ENCODE data around the gene CERS4.

Gene CERS4

GRCh38 chr19:8240274-8241229, 31.4 kb downstream of the CERS4 start:
- TF ChIP-seq MYC (IDR thresholded peaks at IDR 0.05; ENCODE audit: low read depth, low read length): peak; percentile 87
- no peak for TF ChIP-seq CTCF (IDR thresholded peaks at IDR 0.05; ENCODE audit: low read depth, low read length)
- TF ChIP-seq POLR2A (IDR thresholded peaks at IDR 0.05; ENCODE audit: extremely low read depth, insufficient read length): no peak
- peak; percentile 99 for TF ChIP-seq MAX (IDR thresholded peaks at IDR 0.05; ENCODE audit: low read depth, low read length)
- no peak overlapping the region for H3K4me3 ChIP-seq (ENCODE audit: low read depth, low read length)

GRCh38 chr19:8241646-8242045, 32.5 kb downstream of the CERS4 start:
- H3K4me3 ChIP-seq (ENCODE audit: low read depth, low read length): no peak overlapping the region
- no peak for TF ChIP-seq CTCF (IDR thresholded peaks at IDR 0.05; ENCODE audit: low read depth, low read length)
- no peak for TF ChIP-seq MAX (IDR thresholded peaks at IDR 0.05; ENCODE audit: low read depth, low read length)
- no peak for TF ChIP-seq POLR2A (IDR thresholded peaks at IDR 0.05; ENCODE audit: extremely low read depth, insufficient read length)
- no peak for TF ChIP-seq MYC (IDR thresholded peaks at IDR 0.05; ENCODE audit: low read depth, low read length)
- no peak for DNase-seq (ENCODE audit: low read depth)

More at GRCh38 chr19:8240274-8241229, 31.4 kb downstream of the CERS4 start:
- DNase-seq (ENCODE audit: low read depth): peak; percentile 94

GRCh38 chr19:8242211-8242821, 33.1 kb downstream of the CERS4 start:
- H3K4me3 ChIP-seq (ENCODE audit: low read depth, low read length): no peak overlapping the region
- TF ChIP-seq CTCF (IDR thresholded peaks at IDR 0.05; ENCODE audit: low read depth, low read length): no peak
- no peak for TF ChIP-seq POLR2A (IDR thresholded peaks at IDR 0.05; ENCODE audit: extremely low read depth, insufficient read length)
- TF ChIP-seq MYC (IDR thresholded peaks at IDR 0.05; ENCODE audit: low read depth, low read length): no peak
- TF ChIP-seq MAX (IDR thresholded peaks at IDR 0.05; ENCODE audit: low read depth, low read length): no peak
- peak; percentile 85 for DNase-seq (ENCODE audit: low read depth)

GRCh38 chr19:8243146-8243545, 34.0 kb downstream of the CERS4 start:
- no peak overlapping the region for H3K4me3 ChIP-seq (ENCODE audit: low read depth, low read length)
- DNase-seq (ENCODE audit: low read depth): peak; percentile 18
- TF ChIP-seq MAX (IDR thresholded peaks at IDR 0.05; ENCODE audit: low read depth, low read length) (no peak), POLR2A (IDR thresholded peaks at IDR 0.05; ENCODE audit: extremely low read depth, insufficient read length) (no peak), CTCF (IDR thresholded peaks at IDR 0.05; ENCODE audit: low read depth, low read length) (no peak), MYC (IDR thresholded peaks at IDR 0.05; ENCODE audit: low read depth, low read length) (no peak)

GRCh38 chr19:8244442-8244841, 35.3 kb downstream of the CERS4 start:
- no peak overlapping the region for H3K4me3 ChIP-seq (ENCODE audit: low read depth, low read length)
- TF ChIP-seq MAX (IDR thresholded peaks at IDR 0.05; ENCODE audit: low read depth, low read length): no peak
- no peak for TF ChIP-seq POLR2A (IDR thresholded peaks at IDR 0.05; ENCODE audit: extremely low read depth, insufficient read length)
- peak; percentile 31 for TF ChIP-seq CTCF (IDR thresholded peaks at IDR 0.05; ENCODE audit: low read depth, low read length)
- peak; percentile 27 for DNase-seq (ENCODE audit: low read depth)

Data from NB4 (cell line).